ENCODE results near the gene BICC1.
"Not testable (repeated sequence)": the region's sequence is repeated elsewhere in the genome, so short reads cannot be mapped to it uniquely, and the experiment has no call there.

The BICC1 gene

DNA sequence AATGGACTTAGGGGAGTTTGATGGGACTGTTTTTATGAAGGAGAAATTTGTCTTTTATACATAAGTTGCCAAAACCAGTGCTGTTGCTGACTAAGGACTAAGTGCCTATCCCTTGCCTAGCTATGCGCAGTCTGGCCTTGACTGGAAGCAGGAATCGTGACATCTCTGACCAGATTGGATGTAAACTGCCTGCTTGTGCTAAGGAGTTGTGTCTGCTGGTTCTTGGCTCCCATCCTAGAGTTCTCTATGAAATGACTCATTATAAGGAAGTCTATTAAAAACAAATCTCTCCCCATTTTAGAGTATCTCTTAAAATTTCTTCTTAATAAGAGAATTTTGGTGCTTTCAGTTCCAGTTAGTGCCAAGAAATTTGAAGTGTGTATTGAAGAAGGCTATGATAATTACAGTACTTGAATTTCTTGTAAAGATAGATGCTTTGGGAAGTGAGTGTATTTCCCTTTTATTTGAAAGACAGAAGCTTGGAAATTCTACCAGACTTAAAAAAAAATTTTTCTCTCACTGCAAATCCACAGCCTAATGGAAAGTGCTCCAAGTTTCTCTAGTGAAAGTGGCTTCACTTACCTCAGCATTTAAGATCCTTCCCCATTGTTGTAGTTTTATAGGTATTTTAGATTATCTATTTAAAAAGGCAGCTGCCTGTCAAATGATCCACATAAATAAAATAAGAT lies 77.6 kb downstream of the BICC1 start:
- Histone ChIP-seq H3K9me3 (ENCODE audit: severe bottlenecking) (no peaks in the 10 kb centered on the region), H3K36me3 (ENCODE audit: low read depth) (no peaks in the 10 kb centered on the region), H3K27ac (ENCODE audit: poor library complexity, severe bottlenecking) (peak overlapping the region; percentile 67), H3K4me3 (ENCODE audit: severe bottlenecking) (no peak overlapping the region), H3K27me3 (ENCODE audit: insufficient read depth, poor library complexity, severe bottlenecking) (no peaks in the 10 kb centered on the region), H3K4me1 (ENCODE audit: insufficient read depth, poor library complexity, severe bottlenecking) (peaks cover 36% of the 10 kb centered on the region)
- ATAC-seq (ENCODE audit: low read depth) (peak; percentile 97), DNase-seq (ENCODE audit: low spot score) (no peak)
- no peak for TF ChIP-seq CTCF (IDR thresholded peaks at IDR 0.05; ENCODE audit: poor library complexity, severe bottlenecking)

- Histone ChIP-seq H3K27me3 (ENCODE audit: insufficient read depth, poor library complexity, severe bottlenecking) (no peaks in the 10 kb centered on the region), H3K9me3 (ENCODE audit: severe bottlenecking) (no peaks in the 10 kb centered on the region), H3K4me3 (ENCODE audit: severe bottlenecking) (no peak overlapping the region), H3K27ac (ENCODE audit: poor library complexity, severe bottlenecking) (peak overlapping the region; percentile 67), H3K36me3 (ENCODE audit: low read depth) (no peaks in the 10 kb centered on the region), H3K4me1 (ENCODE audit: insufficient read depth, poor library complexity, severe bottlenecking) (peaks cover 36% of the 10 kb centered on the region)
- TF ChIP-seq CTCF (IDR thresholded peaks at IDR 0.05; ENCODE audit: poor library complexity, severe bottlenecking), result no peak
- DNase-seq (ENCODE audit: low spot score) (no peak), ATAC-seq (ENCODE audit: low read depth) (no peak)
These were observed 78.3 kb downstream of the BICC1 start for GRCh38 chr10:58590924-58591323.

DNA sequence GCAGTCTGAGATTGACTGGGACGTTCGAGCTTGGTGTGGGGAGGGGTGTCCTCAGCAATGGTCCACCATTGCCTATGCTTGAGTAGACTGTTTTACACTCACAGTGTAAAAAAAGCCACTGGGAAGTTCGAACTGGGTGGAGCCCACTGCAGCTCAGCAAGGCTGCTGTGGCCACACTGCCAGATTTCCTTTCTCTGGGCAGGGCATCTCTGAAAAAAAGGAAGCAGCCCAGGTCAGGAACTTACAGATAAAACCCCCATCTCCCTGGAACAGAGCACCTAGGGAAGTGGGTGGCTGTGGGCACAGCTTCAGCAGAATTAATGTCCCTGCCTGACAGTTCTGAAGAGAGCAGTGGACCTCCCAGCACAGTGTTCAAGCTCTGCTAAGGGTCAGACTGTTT lies 80.3 kb downstream of the BICC1 start:
- Histone ChIP-seq H3K9me3 (ENCODE audit: severe bottlenecking) (no peaks in the 10 kb centered on the region), H3K27me3 (ENCODE audit: insufficient read depth, poor library complexity, severe bottlenecking) (no peaks in the 10 kb centered on the region), H3K36me3 (ENCODE audit: low read depth) (no peaks in the 10 kb centered on the region), H3K27ac (ENCODE audit: poor library complexity, severe bottlenecking) (no peak overlapping the region), H3K4me3 (ENCODE audit: severe bottlenecking) (no peak overlapping the region), H3K4me1 (ENCODE audit: insufficient read depth, poor library complexity, severe bottlenecking) (peaks cover 26% of the 10 kb centered on the region)
- DNase-seq (ENCODE audit: low spot score) (no peak), ATAC-seq (ENCODE audit: low read depth) (no peak)
- TF ChIP-seq CTCF (IDR thresholded peaks at IDR 0.05; ENCODE audit: poor library complexity, severe bottlenecking), result no peak

DNA sequence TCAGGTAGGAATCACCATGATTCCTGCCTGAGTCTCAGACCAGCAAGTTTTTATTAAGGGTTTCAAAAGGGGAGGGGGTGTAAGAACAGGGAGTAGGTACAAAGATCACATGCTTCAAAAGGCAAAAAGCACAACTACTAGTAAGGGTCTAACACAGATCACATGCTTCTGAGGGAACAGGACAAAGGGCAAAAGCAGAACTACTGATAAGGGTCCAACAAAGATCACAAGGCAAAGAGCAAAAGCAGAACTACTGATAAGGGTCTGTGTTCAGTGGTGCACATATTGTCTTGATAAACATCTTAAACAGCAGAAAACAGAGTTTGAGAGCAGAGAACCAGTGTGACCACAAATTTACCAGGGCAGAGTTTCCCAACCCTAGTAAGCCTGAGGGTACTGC lies 84.5 kb downstream of the BICC1 start:
- not testable (repeated sequence) for H3K4me1 ChIP-seq (ENCODE audit: insufficient read depth, poor library complexity, severe bottlenecking); H3K27ac ChIP-seq (ENCODE audit: poor library complexity, severe bottlenecking); H3K36me3 ChIP-seq (ENCODE audit: low read depth); H3K9me3 ChIP-seq (ENCODE audit: severe bottlenecking); DNase-seq (ENCODE audit: low spot score); H3K4me3 ChIP-seq (ENCODE audit: severe bottlenecking); ATAC-seq (ENCODE audit: low read depth); H3K27me3 ChIP-seq (ENCODE audit: insufficient read depth, poor library complexity, severe bottlenecking)

DNA sequence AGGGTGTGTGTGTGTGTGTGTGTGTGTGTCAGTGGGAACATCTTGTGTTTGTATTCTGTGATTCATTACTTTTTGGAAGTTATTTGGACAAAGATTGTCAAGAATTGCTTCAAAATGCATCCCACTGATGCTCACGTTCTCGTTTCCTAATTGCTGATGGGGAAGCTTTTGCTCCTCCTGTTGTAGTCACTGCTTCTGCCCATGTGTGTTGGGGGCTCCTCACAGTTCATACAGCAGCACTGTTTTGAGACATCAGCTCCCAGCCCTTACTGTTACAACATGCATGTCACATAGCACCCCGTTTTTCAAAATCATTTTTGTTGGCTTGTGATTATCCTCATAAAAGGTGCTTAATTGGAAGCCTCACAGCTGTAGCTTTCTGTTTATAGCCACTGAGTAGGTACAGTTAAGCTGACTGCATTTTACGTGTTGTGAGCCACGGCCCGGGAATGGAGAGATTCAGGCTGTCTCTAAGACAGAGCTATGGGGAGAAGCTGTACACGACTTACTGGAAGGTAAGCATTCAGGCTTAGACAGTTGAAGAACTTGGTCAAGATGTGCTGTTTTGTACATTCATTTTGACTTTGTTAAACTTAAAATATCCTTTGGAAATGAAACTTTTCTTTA lies 87.4 kb downstream of the BICC1 start:
- H3K4me1 ChIP-seq (ENCODE audit: insufficient read depth, poor library complexity, severe bottlenecking), result no peaks in the 10 kb centered on the region
- ATAC-seq (ENCODE audit: low read depth) (no peak), DNase-seq (ENCODE audit: low spot score) (no peak)
- no peak overlapping the region for H3K27ac ChIP-seq (ENCODE audit: poor library complexity, severe bottlenecking)
- no peak overlapping the region for H3K4me3 ChIP-seq (ENCODE audit: severe bottlenecking)
- no peaks in the 10 kb centered on the region for H3K9me3 ChIP-seq (ENCODE audit: severe bottlenecking)
- no peaks in the 10 kb centered on the region for H3K36me3 ChIP-seq (ENCODE audit: low read depth)
- TF ChIP-seq CTCF (IDR thresholded peaks at IDR 0.05; ENCODE audit: poor library complexity, severe bottlenecking), result no peak
- no peaks in the 10 kb centered on the region for H3K27me3 ChIP-seq (ENCODE audit: insufficient read depth, poor library complexity, severe bottlenecking)
